Testis (tissue), 2 donors: ENCODE results near the gene GPR176.

ENCODE experiments used
- POLR2A ChIP-seq: fragments of 450-650 bp; IDR thresholded peaks from one replicate; pipeline ENCODE4 v1.6.1; 2017; ENCODE audit warnings: antibody characterized with exemption, mild to moderate bottlenecking, moderate library complexity
- TF ChIP-seq, protein P1 (sequence below), 3 experiments: fragments of 450-650 bp in 2 of 3; fragments of 200-600 bp in 1 of 3; sonication (generic) in 1 of 3; IDR thresholded peaks; one replicate each; pipeline ENCODE4 v1.5.1; 2016 to 2019; ENCODE audit warnings: antibody characterized with exemption in 3 of 3, mild to moderate bottlenecking in 2 of 3, moderate library complexity in 1 of 3

DNA sequence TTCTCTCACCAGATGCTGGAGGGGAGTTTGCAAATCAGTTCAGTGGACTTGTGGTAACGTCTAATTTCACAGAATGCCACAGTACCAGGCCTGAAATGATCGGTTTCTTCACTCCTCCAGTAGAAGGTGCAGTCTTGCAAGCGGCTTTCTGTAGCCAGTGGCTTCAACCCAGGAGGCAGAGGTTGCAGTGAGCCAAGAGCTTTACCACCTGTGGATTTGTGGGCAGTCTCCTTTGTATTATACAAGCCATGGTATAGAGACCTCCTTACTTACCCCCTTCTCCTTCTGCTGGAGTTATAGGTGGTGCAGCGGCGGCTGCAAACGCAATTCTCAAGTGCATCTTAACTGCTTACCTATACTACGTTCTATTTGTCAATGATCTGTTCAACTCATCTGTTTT, 31.5 kb upstream of the GPR176 start:
- no peak for TF ChIP-seq POLR2A
- TF ChIP-seq, protein P1, sequence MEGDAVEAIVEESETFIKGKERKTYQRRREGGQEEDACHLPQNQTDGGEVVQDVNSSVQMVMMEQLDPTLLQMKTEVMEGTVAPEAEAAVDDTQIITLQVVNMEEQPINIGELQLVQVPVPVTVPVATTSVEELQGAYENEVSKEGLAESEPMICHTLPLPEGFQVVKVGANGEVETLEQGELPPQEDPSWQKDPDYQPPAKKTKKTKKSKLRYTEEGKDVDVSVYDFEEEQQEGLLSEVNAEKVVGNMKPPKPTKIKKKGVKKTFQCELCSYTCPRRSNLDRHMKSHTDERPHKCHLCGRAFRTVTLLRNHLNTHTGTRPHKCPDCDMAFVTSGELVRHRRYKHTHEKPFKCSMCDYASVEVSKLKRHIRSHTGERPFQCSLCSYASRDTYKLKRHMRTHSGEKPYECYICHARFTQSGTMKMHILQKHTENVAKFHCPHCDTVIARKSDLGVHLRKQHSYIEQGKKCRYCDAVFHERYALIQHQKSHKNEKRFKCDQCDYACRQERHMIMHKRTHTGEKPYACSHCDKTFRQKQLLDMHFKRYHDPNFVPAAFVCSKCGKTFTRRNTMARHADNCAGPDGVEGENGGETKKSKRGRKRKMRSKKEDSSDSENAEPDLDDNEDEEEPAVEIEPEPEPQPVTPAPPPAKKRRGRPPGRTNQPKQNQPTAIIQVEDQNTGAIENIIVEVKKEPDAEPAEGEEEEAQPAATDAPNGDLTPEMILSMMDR (IDR thresholded peaks at IDR 0.05) = no peak
